GM19043 (cell line): ENCODE results near the gene RNASE7.

Experiments
- ATAC-seq: cut with Tn5 transposase; IDR thresholded peaks from one replicate; pipeline ENCODE4 v1.9.1; 2021; ENCODE audit warnings: low read depth; ENCODE audit not compliant: unreplicated experiment

RNASE7 gene

DNA sequence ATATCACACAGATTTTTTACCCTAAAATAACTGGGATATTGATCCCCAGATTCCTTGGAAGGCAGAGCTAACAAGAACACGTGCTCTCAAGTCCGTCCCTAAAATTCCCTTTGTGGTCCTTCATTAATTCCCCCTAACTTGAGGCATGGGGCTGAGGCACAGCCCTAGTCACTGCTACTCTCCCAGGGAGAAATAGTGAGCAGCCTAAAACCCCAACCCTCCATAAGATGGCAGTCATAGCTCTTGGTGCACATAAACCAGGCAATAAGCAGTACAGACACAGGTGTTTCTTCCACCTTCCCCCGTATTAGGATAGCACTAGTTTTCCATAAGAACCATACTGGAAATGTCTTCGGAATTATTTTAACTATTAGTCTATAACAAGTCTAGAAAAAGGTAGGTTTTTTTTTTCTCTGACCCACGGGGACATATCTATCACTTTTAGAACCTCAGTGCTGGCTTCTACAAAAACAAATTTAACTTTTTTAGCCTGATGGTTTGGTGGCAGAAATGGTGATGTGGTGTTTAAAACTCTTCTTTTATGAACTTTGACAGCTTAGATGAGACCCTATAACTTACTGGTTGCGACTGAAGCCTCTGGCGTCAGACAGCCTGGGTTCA, 24.8 kb downstream of the RNASE7 start:
- ATAC-seq, result no peak

DNA sequence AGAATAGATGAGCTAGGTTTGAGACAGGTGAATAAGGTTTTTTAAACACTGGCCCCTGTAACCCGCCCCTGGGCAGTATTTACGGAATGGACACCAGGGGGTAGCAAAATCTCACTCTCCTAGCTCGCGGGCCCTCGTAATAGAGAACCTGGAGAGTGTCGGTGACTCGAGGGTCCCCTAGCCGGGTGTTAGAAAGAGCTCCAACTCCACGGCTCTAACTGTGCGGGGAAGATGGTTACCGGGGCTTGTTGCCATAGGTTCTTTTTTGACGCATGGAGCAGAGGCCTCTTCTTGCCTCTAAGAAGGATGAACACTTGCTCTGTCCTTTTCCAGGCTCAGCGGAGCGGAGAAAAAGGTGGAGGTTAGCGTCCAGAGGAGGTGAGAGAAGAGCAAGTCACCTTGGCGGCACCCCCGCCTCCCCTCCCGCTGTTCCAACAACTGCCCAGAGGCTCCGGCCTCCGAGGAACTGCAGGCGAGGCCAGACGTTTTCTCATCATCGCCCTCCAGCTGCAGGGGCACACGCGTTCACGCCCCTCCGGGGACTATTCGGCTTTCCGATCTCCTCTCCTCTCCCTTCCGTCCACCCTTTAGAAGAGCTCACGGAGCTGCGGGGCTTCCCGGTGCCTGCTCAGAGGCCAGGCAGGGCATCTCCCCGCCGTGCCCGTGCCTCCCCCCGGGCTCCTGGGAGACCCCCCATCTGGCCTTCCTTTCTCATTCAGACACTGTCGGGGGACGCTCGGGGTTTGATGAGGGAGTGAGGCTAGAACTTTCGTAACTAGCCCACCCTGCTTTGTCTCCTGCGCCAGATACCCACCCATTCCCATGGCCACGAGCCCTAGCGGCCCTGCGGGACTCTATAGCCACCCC, 26.6 kb downstream of the RNASE7 start:
- ATAC-seq, result no peak

DNA sequence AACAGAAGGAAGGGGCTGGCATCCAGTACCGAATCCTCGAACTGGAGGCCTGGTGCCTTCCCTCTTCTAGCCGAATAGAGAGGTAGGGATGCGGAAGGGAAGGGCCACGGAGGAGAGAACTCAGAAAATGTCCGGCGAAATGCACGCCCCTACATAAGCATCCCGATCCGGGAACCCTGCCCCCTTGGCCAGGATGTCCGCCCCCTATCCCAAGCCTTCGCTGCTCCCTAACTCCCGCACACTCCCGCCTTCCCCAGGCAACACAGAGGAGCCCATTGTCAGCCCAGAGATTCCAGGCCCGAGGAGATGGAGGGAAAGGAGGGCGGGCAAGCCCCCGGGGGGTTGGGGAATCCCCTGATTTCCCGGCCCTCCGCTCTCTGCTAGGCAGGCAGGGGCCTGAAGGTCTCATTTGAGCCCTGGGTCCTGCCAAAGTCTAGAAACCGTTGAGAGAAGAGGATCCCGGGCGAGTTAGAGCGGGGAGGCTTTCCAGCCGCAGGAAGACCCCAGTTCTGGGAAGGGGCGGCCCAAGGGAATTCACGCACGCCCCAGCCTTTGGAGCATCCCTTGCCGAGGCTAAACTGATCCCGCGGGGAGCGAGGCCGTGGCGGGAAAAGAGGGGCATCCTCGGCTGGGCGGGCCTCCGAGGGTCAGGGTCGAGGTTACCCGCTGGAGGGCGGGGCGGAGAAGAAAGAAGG, 27.4 kb downstream of the RNASE7 start:
- ATAC-seq, result no peak

GRCh38 chr14:21070083-21070609, 28.0 kb downstream of the RNASE7 start, which contains the start of gene ARHGEF40:
ARHGEF40 (plus strand) TSS chr14:21070304; CDS start chr14:21070397, 93 bp downstream.
- no peak for ATAC-seq

DNA sequence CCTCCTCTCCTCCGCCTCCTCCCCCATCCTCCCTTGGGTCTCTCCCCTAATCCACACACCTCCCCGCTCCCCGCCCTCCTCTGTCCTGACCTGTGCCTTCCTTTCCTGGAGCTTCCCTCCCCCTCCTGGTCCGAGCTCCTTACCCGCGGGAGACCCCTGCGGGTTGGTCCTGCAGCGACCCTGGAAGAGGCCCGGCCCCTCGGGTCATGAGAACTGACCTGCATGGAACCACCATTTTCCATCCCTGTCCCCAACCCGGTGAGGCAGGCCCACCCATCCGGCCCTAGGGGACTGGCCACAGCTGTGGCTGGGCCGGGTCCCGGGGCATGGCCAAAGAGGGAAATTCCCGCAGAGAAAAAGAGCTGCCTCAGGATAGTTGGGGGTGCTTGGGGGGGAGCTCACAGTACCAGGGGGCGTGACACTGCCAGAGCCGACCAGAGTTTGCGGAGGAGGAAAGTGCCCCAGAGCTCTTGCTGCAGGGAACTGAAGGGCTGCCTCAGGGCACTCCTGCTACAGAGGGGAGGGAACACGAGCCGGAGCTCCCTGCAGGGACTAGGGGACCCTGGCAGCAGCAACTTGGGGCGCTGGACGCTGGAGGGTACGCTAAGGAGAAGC, 28.6 kb downstream of the RNASE7 start:
- ATAC-seq, result peak; percentile 5

DNA sequence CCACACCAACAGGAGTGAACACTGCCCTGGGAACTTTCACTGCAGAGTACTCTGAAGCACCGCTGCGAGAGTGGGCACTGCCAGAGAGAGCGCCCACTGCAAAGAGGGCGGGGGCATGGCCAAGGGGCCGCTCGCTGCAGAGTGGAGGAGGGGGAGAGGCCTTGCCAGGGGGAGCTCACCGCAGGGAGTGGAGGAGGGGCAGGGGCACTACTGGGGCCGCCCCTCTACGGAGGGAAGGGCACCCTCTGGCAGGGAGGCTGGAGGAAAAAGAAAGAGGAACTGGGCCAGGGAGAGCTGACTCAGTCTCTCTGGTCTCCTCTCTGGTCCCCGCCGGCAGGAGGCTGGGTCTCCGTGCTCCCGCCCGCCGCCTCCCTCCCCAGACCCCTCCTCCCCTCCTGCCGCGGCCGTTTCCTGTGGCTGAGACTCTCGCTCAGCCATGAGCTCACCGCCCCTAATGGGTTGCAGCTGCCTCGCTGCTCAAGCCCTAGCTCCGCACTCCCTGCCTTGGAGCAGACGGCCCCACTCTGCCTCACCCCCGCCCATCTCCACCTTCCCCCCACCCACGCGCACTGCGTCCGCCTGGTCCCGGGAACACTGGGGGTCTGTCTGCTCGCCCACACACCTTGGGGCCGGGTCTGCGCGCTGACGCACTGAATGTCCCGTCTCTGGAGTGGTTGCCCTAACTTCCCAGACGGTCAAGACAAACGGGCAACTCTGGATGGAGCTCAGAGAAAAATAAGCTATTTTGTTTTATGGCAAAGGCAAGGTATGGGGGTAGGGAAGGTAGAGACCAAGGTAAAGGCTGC, 29.3 kb downstream of the RNASE7 start:
- ATAC-seq, result peak; percentile 74

- no peak for ATAC-seq
These were observed 29.9 kb downstream of the RNASE7 start for GRCh38 chr14:21072031-21072473.

GRCh38 chr14:21072781-21073339, 30.7 kb downstream of the RNASE7 start:
- ATAC-seq, result no peak

- no peak for ATAC-seq
These were observed 31.8 kb downstream of the RNASE7 start for GRCh38 chr14:21073921-21074320.

- no peak for ATAC-seq
These were observed 32.5 kb downstream of the RNASE7 start for GRCh38 chr14:21074398-21075272.

- ATAC-seq, result no peak
These were observed 33.7 kb downstream of the RNASE7 start for GRCh38 chr14:21075719-21076437.

- ATAC-seq, result no peak
These were observed 35.5 kb downstream of the RNASE7 start for GRCh38 chr14:21077672-21078071.

DNA sequence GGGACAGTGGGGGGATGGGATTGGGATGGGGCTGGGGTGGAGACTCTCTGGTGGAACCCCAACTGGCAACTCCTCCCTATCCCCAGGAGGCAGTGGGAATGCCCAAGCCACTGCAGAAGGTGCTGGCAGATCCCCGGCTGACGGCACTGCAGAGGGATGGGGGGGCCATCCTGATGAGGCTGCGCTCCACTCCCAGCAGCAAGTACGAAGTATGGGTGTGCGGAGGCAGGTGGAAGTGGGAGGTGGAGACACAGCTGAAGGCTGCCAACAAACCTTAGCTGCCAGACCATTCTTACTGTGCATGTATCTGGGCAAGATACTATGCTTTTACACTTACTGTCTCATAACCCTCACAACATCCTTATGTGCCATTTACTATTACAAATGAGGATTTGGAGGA, 36.1 kb downstream of the RNASE7 start:
- ATAC-seq, result no peak

DNA sequence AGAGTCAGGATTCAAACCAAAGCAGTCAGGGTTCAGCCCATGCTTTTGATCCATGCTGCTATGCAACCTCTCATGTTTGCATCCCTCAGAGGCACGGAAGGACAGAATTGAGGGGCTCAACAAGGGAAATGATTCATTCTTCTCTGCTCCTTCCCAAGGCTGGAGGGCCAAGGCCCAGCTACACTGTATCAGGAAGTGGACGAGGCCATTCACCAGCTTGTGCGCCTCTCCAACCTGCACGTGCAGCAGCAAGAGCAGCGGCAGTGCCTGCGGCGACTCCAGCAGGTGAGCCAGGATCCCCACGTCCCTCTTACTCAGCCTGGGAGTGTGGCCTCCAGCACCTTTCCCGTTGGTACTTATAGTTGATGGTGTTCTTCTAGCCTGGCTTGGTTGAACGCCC, 36.6 kb downstream of the RNASE7 start:
- no peak for ATAC-seq

GRCh38 chr14:21081521-21082142, 39.5 kb downstream of the RNASE7 start:
- ATAC-seq, result no peak

DNA sequence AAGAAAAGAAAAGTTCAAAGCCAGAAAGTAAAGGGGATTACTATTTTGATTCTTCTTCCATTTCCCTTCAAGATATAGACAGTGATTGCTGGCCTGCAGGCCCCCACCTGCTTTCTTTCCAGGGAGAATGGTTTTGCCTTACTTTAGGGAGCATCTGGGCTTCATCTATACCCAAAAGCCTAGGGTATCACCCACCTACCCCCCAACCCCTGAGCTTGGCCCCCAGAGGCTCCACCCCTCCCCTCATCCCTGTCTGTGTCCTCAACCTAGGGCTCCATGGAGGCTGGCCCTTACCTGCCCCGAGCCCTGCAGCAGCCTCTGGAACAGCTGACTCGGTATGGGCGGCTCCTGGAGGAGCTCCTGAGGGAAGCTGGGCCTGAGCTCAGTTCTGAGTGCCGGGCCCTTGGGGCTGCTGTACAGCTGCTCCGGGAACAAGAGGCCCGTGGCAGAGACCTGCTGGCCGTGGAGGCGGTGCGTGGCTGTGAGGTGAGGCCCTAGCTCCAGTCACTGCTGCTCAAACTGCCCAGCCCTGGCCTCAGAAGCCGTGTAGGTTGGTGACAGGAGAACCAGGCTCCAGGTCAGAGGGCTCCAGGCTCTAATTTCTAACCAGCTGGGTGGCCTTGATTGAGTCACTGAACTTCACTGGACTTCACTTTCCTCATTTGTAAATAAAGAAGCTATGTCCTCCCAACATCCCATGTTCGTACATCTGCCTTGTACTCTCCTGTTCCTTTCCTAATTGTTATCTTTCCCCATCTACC, 41.6 kb downstream of the RNASE7 start:
- no peak for ATAC-seq

DNA sequence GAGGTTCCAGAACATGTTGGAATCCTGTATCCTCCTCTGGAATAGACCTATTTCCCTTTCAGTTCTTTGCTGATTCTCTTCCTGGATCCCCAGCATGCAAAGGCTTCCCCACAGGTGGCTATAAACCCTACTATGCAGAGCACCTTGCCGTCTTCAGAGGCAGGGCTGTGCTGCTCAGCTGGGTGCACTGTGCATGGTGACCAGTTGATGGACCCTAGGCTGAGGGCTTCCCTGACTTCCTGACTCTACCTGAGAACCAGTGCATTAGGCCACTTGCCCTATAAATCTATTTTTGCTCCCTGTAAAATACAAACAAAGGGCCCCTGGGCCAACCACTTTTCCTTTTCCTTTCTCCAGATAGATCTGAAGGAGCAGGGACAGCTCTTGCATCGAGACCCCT, 42.2 kb downstream of the RNASE7 start:
- no peak for ATAC-seq
